ENCODE results near the gene RBM48.

The RBM48 gene

DNA sequence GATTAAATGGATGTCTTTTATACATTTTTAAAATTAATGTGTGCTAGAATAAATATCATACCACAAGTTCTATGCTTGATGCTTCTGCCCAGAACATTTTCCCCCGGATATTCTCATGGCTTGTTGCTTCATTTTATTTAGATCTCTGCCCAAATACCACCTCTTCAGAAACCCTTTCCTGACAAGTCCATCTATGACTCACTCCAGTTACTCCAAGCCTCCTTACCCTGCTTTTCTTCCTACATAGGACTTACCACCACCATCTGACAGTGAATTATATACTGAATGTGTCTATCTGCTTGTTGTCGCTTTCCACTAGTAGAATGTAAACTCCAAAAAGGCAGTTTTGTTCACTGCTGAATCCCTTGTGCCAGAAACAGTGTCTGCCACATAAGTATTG, 31.7 kb upstream of the RBM48 start (continued):
- TF ChIP-seq, protein P1, sequence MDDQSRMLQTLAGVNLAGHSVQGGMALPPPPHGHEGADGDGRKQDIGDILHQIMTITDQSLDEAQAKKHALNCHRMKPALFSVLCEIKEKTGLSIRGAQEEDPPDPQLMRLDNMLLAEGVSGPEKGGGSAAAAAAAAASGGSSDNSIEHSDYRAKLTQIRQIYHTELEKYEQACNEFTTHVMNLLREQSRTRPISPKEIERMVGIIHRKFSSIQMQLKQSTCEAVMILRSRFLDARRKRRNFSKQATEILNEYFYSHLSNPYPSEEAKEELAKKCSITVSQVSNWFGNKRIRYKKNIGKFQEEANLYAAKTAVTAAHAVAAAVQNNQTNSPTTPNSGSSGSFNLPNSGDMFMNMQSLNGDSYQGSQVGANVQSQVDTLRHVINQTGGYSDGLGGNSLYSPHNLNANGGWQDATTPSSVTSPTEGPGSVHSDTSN (CRISPR knock-in tag; IDR thresholded peaks at IDR 0.05), result no peak
- TF ChIP-seq ZFP69B (tag by site-specific recombination; IDR thresholded peaks at IDR 0.05) (no peak), ZNF133 (tag by site-specific recombination; IDR thresholded peaks at IDR 0.05) (no peak), ZNF223 (tag by site-specific recombination; IDR thresholded peaks at IDR 0.05) (no peak), ZNF501 (tag by site-specific recombination; IDR thresholded peaks at IDR 0.05) (no peak), ZNF350 (tag by site-specific recombination; IDR thresholded peaks at IDR 0.05) (no peak)
- TF ChIP-seq, protein P2, sequence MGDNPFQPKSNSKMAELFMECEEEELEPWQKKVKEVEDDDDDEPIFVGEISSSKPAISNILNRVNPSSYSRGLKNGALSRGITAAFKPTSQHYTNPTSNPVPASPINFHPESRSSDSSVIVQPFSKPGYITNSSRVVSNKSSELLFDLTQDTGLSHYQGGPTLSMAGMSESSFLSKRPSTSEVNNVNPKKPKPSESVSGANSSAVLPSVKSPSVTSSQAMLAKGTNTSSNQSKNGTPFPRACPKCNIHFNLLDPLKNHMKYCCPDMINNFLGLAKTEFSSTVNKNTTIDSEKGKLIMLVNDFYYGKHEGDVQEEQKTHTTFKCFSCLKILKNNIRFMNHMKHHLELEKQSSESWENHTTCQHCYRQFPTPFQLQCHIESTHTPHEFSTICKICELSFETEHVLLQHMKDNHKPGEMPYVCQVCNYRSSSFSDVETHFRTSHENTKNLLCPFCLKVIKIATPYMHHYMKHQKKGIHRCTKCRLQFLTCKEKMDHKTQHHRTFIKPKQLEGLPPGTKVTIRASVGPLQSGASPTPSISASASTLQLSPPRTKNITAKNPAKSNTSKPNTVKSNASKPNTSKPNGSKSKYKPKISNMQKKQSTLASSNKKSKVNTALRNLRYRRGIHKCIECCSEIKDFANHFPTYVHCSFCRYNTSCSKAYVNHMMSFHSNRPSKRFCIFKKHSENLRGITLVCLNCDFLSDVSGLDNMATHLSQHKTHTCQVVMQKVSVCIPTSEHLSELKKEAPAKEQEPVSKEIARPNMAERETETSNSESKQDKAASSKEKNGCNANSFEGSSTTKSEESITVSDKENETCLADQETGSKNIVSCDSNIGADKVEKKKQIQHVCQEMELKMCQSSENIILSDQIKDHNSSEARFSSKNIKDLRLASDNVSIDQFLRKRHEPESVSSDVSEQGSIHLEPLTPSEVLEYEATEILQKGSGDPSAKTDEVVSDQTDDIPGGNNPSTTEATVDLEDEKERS (tag by site-specific recombination; IDR thresholded peaks at IDR 0.05), result no peak

DNA sequence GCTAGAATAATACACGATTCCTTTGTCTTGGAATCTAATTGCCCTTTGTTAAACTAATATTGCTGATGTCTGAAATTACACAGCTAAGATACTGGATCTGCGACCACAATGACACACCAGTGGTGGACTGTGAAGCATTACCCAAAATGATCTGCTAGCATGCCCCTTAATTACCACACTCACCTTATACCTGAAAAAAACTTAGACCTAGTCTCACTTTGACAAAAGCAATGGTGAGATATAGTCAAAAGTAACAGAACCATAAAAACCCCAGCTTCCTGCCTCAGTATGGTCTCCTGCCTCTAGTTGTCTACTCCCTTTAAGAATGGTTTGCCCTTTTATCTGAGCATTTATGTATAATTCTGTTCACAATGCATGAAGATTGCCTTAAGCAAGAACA, 30.0 kb upstream of the RBM48 start:
- no peak overlapping the region for H3K27ac ChIP-seq (ENCODE audit: extremely low read depth, low read depth, low read length)
- no peaks in the 10 kb centered on the region for H3K9me3 ChIP-seq (ENCODE audit: control insufficient read depth, insufficient read depth, low read depth, low read length)
- peaks cover 57 to 59% of the 10 kb centered on the region in 2 experiments for H3K36me3 ChIP-seq (ENCODE audit: control insufficient read depth in 2 of 2, insufficient read depth in 1 of 2, low read length in 2 of 2)
- POLR2A ChIA-PET, result interaction anchor here (0.7 kb wide), 1 partner anchor 23 kb away, joined by 7 read pairs; no protein-coding TSS in a partner anchor
- TF ChIP-seq, protein P3, sequence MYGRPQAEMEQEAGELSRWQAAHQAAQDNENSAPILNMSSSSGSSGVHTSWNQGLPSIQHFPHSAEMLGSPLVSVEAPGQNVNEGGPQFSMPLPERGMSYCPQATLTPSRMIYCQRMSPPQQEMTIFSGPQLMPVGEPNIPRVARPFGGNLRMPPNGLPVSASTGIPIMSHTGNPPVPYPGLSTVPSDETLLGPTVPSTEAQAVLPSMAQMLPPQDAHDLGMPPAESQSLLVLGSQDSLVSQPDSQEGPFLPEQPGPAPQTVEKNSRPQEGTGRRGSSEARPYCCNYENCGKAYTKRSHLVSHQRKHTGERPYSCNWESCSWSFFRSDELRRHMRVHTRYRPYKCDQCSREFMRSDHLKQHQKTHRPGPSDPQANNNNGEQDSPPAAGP (tag by site-specific recombination; IDR thresholded peaks at IDR 0.05), result no peak
- no peak for TF ChIP-seq TCF7L2 (IDR thresholded peaks at IDR 0.05; ENCODE audit: borderline replicate concordance, low read depth, low read length)
- no peak for TF ChIP-seq MYNN (tag by site-specific recombination; IDR thresholded peaks at IDR 0.05; ENCODE audit: borderline replicate concordance)
- TF ChIP-seq ZNF670 (tag by site-specific recombination; IDR thresholded peaks at IDR 0.05; ENCODE audit: low read depth), result no peak
- TF ChIP-seq ZNF707 (tag by site-specific recombination; IDR thresholded peaks at IDR 0.05), result no peak
- no peak for TF ChIP-seq ZNF366 (tag by site-specific recombination; conservative IDR thresholded peaks at IDR 0.05)
- TF ChIP-seq, protein P4, sequence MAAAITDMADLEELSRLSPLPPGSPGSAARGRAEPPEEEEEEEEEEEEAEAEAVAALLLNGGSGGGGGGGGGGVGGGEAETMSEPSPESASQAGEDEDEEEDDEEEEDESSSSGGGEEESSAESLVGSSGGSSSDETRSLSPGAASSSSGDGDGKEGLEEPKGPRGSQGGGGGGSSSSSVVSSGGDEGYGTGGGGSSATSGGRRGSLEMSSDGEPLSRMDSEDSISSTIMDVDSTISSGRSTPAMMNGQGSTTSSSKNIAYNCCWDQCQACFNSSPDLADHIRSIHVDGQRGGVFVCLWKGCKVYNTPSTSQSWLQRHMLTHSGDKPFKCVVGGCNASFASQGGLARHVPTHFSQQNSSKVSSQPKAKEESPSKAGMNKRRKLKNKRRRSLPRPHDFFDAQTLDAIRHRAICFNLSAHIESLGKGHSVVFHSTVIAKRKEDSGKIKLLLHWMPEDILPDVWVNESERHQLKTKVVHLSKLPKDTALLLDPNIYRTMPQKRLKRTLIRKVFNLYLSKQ (tag by site-specific recombination; IDR thresholded peaks at IDR 0.05; ENCODE audit: borderline replicate concordance), result no peak
- TF ChIP-seq ZNF138 (tag by site-specific recombination; IDR thresholded peaks at IDR 0.05; ENCODE audit: borderline replicate concordance), result no peak
- no peak for TF ChIP-seq KLF16 (tag by site-specific recombination; IDR thresholded peaks at IDR 0.05)
- no peak for TF ChIP-seq ZXDB (tag by site-specific recombination; IDR thresholded peaks at IDR 0.05)
- no peak for TF ChIP-seq ZNF394 (tag by site-specific recombination; IDR thresholded peaks at IDR 0.05; ENCODE audit: borderline replicate concordance)
- no peak for TF ChIP-seq ZNF510 (tag by site-specific recombination; IDR thresholded peaks at IDR 0.05; ENCODE audit: insufficient replicate concordance)
- TF ChIP-seq ZNF174 (tag by site-specific recombination; IDR thresholded peaks at IDR 0.05), result no peak
- no peak for TF ChIP-seq HOXC10 (CRISPR knock-in tag; IDR thresholded peaks at IDR 0.05)
- no peak for TF ChIP-seq ZNF114 (tag by site-specific recombination; IDR thresholded peaks at IDR 0.05)
- no peak for TF ChIP-seq KLF9 (tag by site-specific recombination; IDR thresholded peaks at IDR 0.05; ENCODE audit: low read depth)
- no peak for TF ChIP-seq ZNF658 (tag by site-specific recombination; IDR thresholded peaks at IDR 0.05)
- CTCF ChIA-PET, result no interaction called here
- no peak overlapping the region for H3K4me3 ChIP-seq (ENCODE audit: low read depth, low read length)
- no peaks in the 10 kb centered on the region; the same call in 1 of the 2 replicates for H3K4me1 ChIP-seq (ENCODE audit: control insufficient read depth, insufficient read depth, low read length)
